Spleen (tissue), 11 donors: ENCODE measurements around the gene PRKCQ. TPM values are rescaled to one million over a fixed set of nuclear protein-coding genes. Genes with fewer than 3 reads are reported as not detected.

Experiments
- DNase-seq: peaks from one replicate; pipeline ENCODE4 v3.0.0-alpha.2; 2020
- H3K27ac ChIP-seq, 8 donors: fragments of 200-600 bp; sonication (generic) in 7 of 8; 1 replicate in 4 of 8; 2 replicates in 4 of 8; pipeline versions ENCODE4 v1.5.0 to v1.8.0; 2016 to 2021; ENCODE audit warnings: inconsistent platforms in 4 of 8, mild to moderate bottlenecking in 4 of 8, moderate library complexity in 1 of 8
- H3K27me3 ChIP-seq, 7 donors: fragments of 200-600 bp; sonication (generic) in 6 of 7; replicated peaks in 1 of 7; 1 replicate in 4 of 7; 2 replicates in 3 of 7; pipeline versions ENCODE4 v1.5.0 to v1.8.0; 2016 to 2021; ENCODE audit warnings: inconsistent platforms in 3 of 7, mild to moderate bottlenecking in 1 of 7
- H3K36me3 ChIP-seq, 6 donors: fragments of 200-600 bp; sonication (generic) in 5 of 6; 1 replicate in 4 of 6; 2 replicates in 2 of 6; pipeline versions ENCODE4 v1.5.0 to v1.8.0; 2016 to 2021; ENCODE audit warnings: inconsistent platforms in 2 of 6
- H3K4me1 ChIP-seq, 6 donors: fragments of 200-600 bp; sonication (generic) in 5 of 6; 1 replicate in 3 of 6; 2 replicates in 3 of 6; pipeline versions ENCODE4 v1.5.0 to v1.8.0; 2016 to 2021; ENCODE audit warnings: inconsistent platforms in 3 of 6
- H3K4me3 ChIP-seq, 8 donors: fragments of 200-600 bp; sonication (generic) in 7 of 8; 1 replicate in 4 of 8; 2 replicates in 4 of 8; pipeline versions ENCODE4 v1.5.0 to v1.8.0; 2016 to 2021; ENCODE audit warnings: inconsistent platforms in 4 of 8, mild to moderate bottlenecking in 4 of 8, moderate library complexity in 2 of 8
- H3K9me3 ChIP-seq, 8 donors: fragments of 200-600 bp; sonication (generic) in 7 of 8; 1 replicate in 4 of 8; 2 replicates in 4 of 8; pipeline versions ENCODE4 v1.5.0 to v1.8.0; 2016 to 2021; ENCODE audit warnings: inconsistent platforms in 4 of 8
- POLR2A ChIP-seq, 3 donors: fragments of 450-650 bp; IDR thresholded peaks; one replicate each; pipeline ENCODE4 v1.5.1; 2017; ENCODE audit warnings: antibody characterized with exemption in 3 of 3, mild to moderate bottlenecking in 1 of 3
- POLR2AphosphoS5 ChIP-seq, 3 donors: sonication (generic); formaldehyde crosslinking; IDR thresholded peaks; one replicate each; pipeline ENCODE4 v1.5.1; 2017; ENCODE audit warnings: antibody characterized with exemption in 3 of 3
- WGBS, 5 donors: extraction: QIAGEN DNeasy Blood & Tissue Kit in 3 of 5; methylation state at CpG; one replicate each; pipeline versions ENCODE4 v1.1.5 to v1.1.7; 2013 to 2018; 5-methylcytosine and 5-hydroxymethylcytosine counted together
- intact Hi-C: fragments of 100-400 bp; cut with DNase I; formaldehyde crosslinking; loops from one replicate; pipeline ENCODE4 v1.15.0; 2023; ENCODE audit warnings: low total_unique reads
- polyA plus RNA-seq, 3 donors: library from polyadenylated mRNA; stranded (reverse); fragments of 200-250 nt; gene quantifications; one replicate each; pipeline ENCODE4 v1.2.1, GENCODE V29; 2013
- total RNA-seq, 7 donors: library from RNA; depleted of rRNA in 3 of 7; stranded (reverse); fragments of >200 nt in 3 of 7; fragmentation: NEBNext Ultra II Directional in 4 of 7; extraction: Animal tissue kit (Norgen Biotek cat#: 25700) in 4 of 7; gene quantifications; one replicate each; pipeline versions ENCODE4 v1.1.0 to v1.2.1, GENCODE V29; 2016 to 2021
- TF ChIP-seq, protein P1 (sequence below), 11 experiments: fragments of 200-600 bp in 7 of 11; fragments of 450-650 bp in 4 of 11; sonication (generic) in 4 of 11; IDR thresholded peaks in 8 of 11; conservative IDR thresholded peaks in 3 of 11; 1 replicate in 7 of 11; 2 replicates in 4 of 11; pipeline versions ENCODE4 v1.4.0 to v1.8.0; 2016 to 2021; ENCODE audit warnings: antibody characterized with exemption in 11 of 11, inconsistent platforms in 4 of 11, mild to moderate bottlenecking in 1 of 11
- donor health status: healthy with polysubstance abuse.
- donor health status: DM: no; HTN: no; CAD: no; lungs with moderate emphysema.
- donor health status: DM: no; HTN: no; CAD: no.
- donor health status: Bipolar disorder and iron deficiency.
- donor health status: healthy.
- donor health status: DM: no; HTN: no; CAD: no.
- donor health status: DM: yes; HTN: yes; CAD: no.

The PRKCQ gene
- total and polyA plus RNA-seq, 10 donors: 2.1 to 11.8 (median 8.1) TPM

DNA sequence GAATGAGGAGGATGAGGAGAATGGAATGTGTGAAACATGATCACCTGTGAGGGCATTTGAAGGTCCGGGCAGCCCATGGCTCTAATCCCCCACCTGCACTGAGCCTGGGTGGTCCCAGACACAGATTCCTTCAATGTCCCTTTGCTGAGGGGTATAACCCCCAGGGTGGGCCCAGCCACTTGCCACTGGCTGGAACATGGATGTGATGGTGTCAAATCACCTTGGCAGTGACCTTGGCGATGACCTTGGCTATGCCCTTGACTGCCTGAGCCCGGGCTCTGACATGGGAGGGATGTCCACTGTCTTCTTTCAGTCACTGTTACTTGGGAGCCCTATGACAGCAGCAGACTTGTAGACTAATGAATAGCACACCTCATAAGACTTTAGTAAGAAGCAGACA is 44.0 kb downstream of the PRKCQ start:
- Histone ChIP-seq H3K27me3 (no peaks in the 10 kb centered on the region), H3K27ac (no peak overlapping the region), H3K36me3 (no peaks in the 10 kb centered on the region), H3K9me3 (no peaks in the 10 kb centered on the region), H3K4me1 (peaks cover 0 to 21% (median 10%) of the 10 kb centered on the region in 6 donors), H3K4me3 (no peak overlapping the region)
- DNase-seq: no peak
- 60 to 92% (median 85%) methylated on average over 3 of the region's 3 CpGs for WGBS, 5 donors
- intact Hi-C loops: no loop called here
- TF ChIP-seq POLR2A (IDR thresholded peaks at IDR 0.05): no peak
- no peak for TF ChIP-seq POLR2AphosphoS5 (IDR thresholded peaks at IDR 0.05)
- TF ChIP-seq, protein P1, sequence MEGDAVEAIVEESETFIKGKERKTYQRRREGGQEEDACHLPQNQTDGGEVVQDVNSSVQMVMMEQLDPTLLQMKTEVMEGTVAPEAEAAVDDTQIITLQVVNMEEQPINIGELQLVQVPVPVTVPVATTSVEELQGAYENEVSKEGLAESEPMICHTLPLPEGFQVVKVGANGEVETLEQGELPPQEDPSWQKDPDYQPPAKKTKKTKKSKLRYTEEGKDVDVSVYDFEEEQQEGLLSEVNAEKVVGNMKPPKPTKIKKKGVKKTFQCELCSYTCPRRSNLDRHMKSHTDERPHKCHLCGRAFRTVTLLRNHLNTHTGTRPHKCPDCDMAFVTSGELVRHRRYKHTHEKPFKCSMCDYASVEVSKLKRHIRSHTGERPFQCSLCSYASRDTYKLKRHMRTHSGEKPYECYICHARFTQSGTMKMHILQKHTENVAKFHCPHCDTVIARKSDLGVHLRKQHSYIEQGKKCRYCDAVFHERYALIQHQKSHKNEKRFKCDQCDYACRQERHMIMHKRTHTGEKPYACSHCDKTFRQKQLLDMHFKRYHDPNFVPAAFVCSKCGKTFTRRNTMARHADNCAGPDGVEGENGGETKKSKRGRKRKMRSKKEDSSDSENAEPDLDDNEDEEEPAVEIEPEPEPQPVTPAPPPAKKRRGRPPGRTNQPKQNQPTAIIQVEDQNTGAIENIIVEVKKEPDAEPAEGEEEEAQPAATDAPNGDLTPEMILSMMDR (IDR thresholded peaks at IDR 0.05 in 8 of 11, conservative IDR thresholded peaks at IDR 0.05 in 3 of 11): no peak

DNA sequence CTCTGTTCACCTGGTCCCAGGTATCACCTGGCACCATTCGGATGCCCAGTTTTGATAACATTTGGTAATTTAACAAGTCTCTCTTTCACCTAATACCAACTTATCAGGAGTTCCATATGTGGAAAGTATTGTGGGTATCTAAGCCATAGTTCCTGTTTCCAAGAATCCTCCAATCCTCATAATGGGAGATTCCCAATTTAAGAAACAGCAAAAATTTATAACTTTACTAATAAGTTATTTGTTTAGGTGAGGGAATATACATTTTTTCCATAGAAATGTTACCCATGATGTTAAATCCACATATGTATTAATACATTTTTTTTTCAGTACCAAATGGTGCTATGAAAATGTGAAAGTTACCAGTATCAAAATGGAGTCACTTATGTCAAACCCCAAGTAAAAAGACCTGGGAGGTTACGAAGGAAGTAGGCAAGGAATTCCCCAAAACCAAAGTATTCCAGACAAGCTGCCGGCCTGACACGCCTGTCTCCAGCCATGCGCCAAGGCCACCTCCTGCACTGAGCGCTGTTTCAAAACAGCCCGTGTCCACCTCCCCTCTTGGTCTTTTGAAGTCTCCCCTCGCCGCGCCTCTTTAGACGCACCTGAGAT is 44.8 kb downstream of the PRKCQ start:
- no peak overlapping the region for H3K4me3 ChIP-seq
- H3K4me1 ChIP-seq: peaks cover 0 to 25% (median 10%) of the 10 kb centered on the region in 6 donors
- H3K27me3 ChIP-seq: no peaks in the 10 kb centered on the region
- intact Hi-C loops: no loop called here
- WGBS, 5 donors: 93 to 97% (median 95%) methylated on average over 11 of the region's 11 CpGs
- TF ChIP-seq, protein P1 (IDR thresholded peaks at IDR 0.05 in 8 of 11, conservative IDR thresholded peaks at IDR 0.05 in 3 of 11): no peak
- TF ChIP-seq POLR2A (IDR thresholded peaks at IDR 0.05): no peak
- TF ChIP-seq POLR2AphosphoS5 (IDR thresholded peaks at IDR 0.05): no peak
- H3K36me3 ChIP-seq: no peaks in the 10 kb centered on the region
- DNase-seq: no peak
- no peak overlapping the region for H3K27ac ChIP-seq
- H3K9me3 ChIP-seq: no peaks in the 10 kb centered on the region

DNA sequence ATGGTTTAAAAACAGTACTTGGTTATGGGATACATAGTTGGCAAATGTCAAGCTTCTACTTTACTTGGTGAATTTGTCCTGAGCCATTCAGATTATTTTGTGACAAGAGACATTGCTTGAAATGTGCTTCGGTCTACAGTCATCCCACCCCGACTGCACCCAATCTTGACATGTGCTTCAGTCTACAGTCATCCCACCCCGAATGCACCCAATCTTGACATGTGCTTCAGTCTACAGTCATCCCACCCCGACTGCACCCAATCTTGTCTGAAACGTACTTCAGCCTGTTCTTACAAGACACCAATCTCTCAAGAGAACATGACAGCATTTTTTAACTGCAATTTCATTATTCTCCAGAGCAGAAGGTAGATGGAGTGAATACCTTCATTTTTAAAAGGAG is 47.8 kb downstream of the PRKCQ start:
- H3K4me3 ChIP-seq: no peak overlapping the region
- 82 to 94% (median 92%) methylated on average over 5 of the region's 5 CpGs for WGBS, 5 donors
- DNase-seq: no peak
- no peaks in the 10 kb centered on the region for H3K36me3 ChIP-seq
- intact Hi-C loops: no loop called here
- H3K27ac ChIP-seq: peak overlapping the region in 1 of 8 donors; percentile 38
- no peaks in the 10 kb centered on the region for H3K9me3 ChIP-seq
- no peak for TF ChIP-seq POLR2AphosphoS5 (IDR thresholded peaks at IDR 0.05)
- TF ChIP-seq POLR2A (IDR thresholded peaks at IDR 0.05): no peak
- TF ChIP-seq, protein P1 (IDR thresholded peaks at IDR 0.05 in 8 of 11, conservative IDR thresholded peaks at IDR 0.05 in 3 of 11): no peak
- H3K27me3 ChIP-seq: no peaks in the 10 kb centered on the region
- H3K4me1 ChIP-seq: peaks cover 0 to 28% (median under 1%) of the 10 kb centered on the region in 6 donors

DNA sequence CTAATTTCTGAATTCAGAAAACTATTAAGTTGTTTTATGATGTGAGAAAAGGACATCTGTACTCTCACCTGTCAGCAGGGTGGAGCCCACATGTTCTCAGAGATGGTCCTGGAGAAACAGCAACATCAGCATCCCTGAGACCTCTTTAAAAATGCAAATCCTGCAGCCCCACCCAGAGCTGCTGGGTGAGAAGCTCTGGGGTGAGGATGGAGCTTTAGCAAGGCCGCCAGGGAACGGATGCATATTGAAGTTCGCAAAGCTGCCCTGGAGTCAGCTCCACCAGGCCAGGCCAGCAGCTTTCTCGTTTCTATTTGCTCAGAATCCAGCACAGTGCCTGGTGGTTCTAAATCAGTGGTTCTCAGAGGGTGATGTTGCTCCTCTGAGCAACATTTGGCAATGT is 49.1 kb downstream of the PRKCQ start:
- no peak for DNase-seq
- no peak for TF ChIP-seq POLR2AphosphoS5 (IDR thresholded peaks at IDR 0.05)
- TF ChIP-seq, protein P1 (IDR thresholded peaks at IDR 0.05 in 8 of 11, conservative IDR thresholded peaks at IDR 0.05 in 3 of 11): no peak
- TF ChIP-seq POLR2A (IDR thresholded peaks at IDR 0.05): no peak
- intact Hi-C loops: no loop called here
- Histone ChIP-seq H3K4me1 (peaks cover 0 to 25% (median 0%) of the 10 kb centered on the region in 6 donors), H3K9me3 (no peaks in the 10 kb centered on the region), H3K27ac (peak overlapping the region in 7 of 8 donors; percentile 36 to 86 (median 72)), H3K4me3 (no peak overlapping the region), H3K36me3 (no peaks in the 10 kb centered on the region), H3K27me3 (no peaks in the 10 kb centered on the region)
- WGBS, 5 donors: 71 to 89% (median 82%) methylated on average over 3 to 4 of the region's 4 CpGs
